NCI-H2107 treated with DMSO at 0.1 percent for 48 hours (cell line): ENCODE measurements around the gene AQP1.

Source experiments
- DNase-seq: peaks from one replicate; lab custom pipeline; 2025; ENCODE audit not compliant: unreplicated experiment; lab: John Stamatoyannopoulos, UW

Gene AQP1

DNA sequence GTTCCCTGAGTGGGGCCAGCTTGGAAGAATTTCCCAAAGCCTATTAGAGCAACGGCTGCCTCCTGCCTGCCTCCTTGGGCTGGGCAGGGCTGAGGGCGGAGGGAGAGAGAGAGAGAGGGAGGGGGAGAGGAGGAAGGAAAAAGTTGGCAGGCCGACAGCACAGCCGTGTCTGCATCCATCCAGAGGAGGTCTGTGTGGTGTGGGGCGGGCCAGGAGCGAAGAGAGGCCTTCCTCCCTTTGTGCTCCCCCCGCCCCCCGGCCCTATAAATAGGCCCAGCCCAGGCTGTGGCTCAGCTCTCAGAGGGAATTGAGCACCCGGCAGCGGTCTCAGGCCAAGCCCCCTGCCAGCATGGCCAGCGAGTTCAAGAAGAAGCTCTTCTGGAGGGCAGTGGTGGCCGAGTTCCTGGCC lies at the start of gene AQP1:
AQP1 (plus strand) TSS at position 293 of the 409 bp plus-strand sequence; CDS start at position 350, 57 bp downstream.
- DNase-seq, result no peak

DNA sequence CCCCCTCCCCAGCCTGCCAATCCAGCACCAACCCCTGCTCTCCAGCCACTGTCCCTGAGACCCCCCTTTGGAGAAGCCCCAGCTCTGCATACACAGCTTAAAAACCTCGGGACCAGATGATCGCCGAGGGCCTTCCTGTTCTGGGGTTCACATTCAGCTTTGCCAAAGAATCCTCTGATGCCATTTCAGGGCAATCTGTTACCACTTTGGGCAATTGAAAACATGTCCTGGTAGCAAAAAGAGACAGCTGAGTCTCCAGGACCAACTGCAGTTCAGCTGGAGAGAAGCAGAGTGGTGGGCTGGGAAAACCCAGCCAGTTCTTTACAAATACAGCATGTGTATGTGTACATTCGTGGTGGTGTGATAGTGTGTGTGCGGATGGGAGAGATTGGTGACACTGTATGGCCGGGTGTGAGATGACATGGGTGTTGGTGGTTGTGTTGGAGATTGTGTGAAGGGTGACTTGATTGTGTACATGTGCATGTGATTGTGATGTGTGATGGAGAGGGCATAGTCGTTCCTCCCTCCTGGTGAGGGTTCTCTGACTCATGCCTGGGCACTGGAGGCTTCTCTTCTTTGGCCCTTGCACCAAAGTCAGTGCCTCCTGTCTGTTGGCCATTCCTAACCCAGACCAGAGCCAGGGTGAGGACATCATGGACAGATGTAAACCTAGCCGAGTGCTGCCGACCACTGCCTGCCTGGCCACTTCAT lies 48.5 kb upstream of the AQP1 start:
- no peak for DNase-seq

- DNase-seq, result no peak
Observed at GRCh38 chr7:30863706-30864035, 48.0 kb upstream of the AQP1 start.

DNA sequence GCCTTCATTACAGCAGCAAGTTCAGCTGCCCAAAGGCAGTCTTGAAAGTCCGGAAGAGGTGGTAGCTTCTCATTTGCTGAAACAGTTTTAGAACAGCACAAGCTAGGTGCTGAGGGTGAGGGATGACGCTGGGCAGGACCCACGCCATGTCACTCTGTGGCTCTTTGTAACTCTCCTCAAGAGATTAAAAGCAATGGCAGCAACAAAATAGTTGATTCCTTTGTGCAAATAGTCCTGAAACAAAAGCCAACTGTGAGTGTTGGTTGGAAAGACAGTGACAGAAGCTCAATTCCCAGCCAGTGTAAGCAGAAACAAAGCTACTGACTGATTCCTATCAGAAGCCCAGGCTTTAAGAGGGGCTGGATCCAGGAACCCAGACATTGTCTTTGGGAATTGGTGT lies 47.6 kb upstream of the AQP1 start:
- no peak for DNase-seq

- no peak for DNase-seq
Observed at GRCh38 chr7:30865076-30865475, 46.6 kb upstream of the AQP1 start.

- DNase-seq, result no peak
Observed at GRCh38 chr7:30865821-30866220, 45.8 kb upstream of the AQP1 start.

GRCh38 chr7:30866939-30867338 lies 44.7 kb upstream of the AQP1 start:
- no peak for DNase-seq

DNA sequence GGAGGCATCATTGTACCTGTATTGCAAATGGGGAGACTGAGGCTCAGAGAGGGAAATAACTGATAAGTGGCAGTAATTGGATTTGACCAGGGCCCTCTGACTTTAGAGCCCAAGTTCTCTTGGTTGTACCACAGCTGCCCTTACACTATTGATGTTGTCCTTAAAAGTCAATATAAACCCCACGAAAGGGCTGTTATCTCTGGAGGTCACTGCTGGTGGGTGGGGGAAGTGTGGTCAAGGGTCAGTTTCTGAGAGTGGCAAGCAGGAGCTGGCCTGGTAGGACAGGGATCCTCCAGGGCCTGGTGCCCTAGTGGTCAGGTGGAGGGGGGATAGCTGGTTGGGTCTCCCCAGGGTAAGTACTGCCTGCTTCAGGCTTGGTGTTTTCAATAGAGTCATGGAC lies 44.2 kb upstream of the AQP1 start:
- no peak for DNase-seq

- DNase-seq, result peak; percentile 28
Observed at GRCh38 chr7:30869794-30870611, 41.6 kb upstream of the AQP1 start.

- no peak for DNase-seq
Observed at GRCh38 chr7:30870821-30871518, 40.7 kb upstream of the AQP1 start.

DNA sequence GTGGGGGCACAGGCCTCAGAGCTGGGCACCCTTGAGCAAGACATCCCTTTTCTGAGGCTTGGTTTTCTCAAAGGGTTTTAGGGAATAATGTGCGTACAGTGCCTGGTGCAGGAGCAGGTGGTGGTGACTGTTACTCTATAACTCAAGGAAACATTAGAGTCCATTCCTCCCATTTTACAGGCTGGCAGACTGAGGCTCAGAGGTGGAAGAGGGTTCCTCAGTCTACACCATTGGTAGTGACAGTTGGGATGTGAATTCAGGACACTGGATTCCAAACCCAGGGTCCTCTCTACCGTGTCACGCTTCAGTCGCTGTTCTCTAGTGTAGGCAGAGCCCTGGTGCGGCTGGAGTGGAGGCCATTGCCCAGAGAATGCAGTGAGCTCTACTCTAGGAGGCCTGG lies 40.0 kb upstream of the AQP1 start:
- no peak for DNase-seq

DNA sequence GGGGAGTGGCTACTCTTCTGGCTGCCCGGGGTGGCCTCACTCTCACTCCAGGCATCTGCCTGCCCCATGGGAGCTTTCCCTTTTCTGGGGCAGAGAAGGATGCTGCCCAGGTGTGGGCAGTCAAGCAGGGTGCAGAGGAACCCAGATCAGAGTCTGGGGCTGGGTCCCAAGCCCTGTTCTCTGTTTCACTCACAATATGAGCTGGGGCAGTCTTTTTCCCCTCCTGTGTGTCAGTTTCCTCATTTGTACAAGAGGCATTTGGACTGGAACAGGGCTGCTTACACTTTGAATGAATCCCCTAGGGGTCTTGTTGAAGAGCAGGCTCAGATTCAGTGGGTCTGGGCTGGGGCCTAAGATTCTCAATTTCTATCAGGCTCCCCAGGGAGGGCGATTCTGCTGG lies 38.4 kb upstream of the AQP1 start:
- no peak for DNase-seq

- no peak for DNase-seq
Observed at GRCh38 chr7:30873656-30874055, 38.0 kb upstream of the AQP1 start.

- no peak for DNase-seq
Observed at GRCh38 chr7:30874656-30875302, 36.9 kb upstream of the AQP1 start.

DNA sequence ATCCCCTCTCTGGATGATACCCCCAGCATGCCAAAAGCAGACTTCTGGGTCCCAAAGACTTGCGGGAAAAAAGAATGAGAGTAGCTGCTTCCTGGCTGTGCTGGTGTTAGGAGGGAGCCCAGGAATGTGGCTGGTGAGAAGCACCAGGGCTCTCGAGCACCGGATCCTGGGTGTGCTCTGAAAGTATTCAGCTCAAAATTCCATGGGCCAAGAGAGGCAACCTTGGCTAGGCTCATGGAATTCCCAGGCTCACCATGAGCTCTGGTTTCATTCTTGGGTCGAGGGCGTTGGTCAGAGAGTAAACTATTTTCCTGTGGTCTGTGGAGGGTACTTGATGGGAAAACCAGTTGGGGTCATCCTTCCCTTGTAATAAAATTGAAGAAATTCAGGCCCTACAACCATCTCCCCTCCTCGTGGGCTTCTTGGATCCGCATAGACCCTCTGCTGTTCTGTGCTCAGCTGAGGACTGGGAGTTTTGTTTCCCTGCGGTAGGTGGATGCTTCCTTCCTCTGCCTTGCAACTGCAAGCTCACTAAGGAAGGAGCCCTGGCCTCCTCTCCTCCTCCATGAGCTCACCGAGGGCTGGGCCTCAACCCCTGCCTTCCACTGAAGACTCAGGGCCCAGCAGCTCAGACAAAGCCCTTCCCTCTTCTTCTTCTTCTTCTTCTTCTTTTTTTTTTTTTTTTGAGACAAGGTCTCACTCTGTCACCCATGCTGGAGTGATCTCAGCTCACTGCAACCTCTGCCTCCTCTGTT lies 34.5 kb upstream of the AQP1 start:
- no peak for DNase-seq

DNA sequence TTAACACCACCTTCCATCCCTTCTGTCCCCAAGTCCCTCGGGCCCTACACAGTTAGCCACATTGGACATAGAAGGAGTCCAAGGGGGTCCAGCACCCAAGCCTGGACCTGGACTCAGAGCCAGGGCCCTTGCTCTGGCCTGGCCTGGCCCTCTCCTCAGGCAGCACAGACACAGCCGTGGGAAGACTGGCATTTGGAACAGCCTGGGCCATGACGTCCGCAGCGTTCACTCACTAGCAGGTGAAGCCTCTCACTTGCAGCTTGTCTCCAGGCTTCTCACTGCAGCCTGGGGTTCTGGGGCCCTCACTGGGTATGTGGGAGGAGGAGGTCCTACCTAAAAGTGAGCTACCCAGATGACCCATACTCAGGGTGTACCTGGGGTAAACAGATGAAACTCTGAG lies 33.7 kb upstream of the AQP1 start:
- no peak for DNase-seq

- peak; percentile 62 for DNase-seq
Observed at GRCh38 chr7:30879139-30880124, 32.2 kb upstream of the AQP1 start.

DNA sequence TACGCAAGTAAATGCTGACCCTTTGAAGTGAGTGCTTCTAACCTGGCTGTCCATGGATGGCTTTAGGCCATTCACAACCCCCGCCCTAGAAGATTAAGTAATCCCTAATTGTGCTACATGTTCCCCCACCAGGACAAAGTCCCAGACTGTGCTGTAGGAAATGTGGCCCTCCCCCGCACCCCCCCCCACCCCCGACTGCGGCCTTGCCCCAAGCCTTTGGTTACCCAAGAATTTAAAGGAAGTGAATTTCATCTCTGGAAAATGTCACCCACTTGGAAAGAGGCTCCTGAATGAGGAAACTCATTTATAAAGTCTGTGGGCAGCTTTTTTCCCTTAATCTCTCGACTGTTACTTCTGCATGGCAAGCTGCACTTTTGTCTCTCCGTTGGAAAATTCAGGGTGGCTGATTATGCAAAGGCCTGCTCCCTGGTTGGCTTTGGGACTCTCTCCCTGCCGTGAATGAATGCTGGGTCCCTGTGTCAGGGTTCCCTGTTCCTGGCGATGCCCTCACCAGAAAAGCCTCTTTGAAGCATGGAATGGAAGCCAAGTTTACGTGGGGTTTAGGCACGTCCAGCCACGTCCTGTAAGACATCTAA lies 31.4 kb upstream of the AQP1 start:
- no peak for DNase-seq

- no peak for DNase-seq
Observed at GRCh38 chr7:30880941-30881340, 30.7 kb upstream of the AQP1 start.
